ENCODE data around the gene MOB3B.

DNA sequence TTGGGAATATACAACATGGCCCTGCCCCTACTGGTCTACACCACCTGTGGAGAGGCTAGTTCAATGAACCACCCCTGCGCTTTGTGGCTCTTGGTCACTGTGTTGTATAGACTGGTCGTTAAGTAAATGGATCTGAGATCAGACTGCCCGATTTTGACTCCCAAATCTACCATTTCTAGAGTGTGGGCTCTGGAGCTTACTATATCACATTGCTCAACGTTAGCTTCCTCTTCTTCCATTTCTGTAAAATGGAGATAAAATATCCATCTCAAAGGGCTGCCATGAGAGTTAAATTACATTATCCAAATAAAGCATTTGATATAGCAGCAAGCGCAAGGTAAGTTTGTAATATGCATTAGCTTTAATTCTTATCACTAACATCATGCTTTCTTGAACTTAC is 58.2 kb downstream of the MOB3B start:
- TF ChIP-seq POLR2A (IDR thresholded peaks at IDR 0.05; ENCODE audit: insufficient read depth in 1 of 2, low read depth in 2 of 2, low read length in 2 of 2) (no peak), NPAS2 (CRISPR knock-in tag; IDR thresholded peaks at IDR 0.05; ENCODE audit: borderline replicate concordance) (no peak), TMF1 (CRISPR knock-in tag; IDR thresholded peaks at IDR 0.05; ENCODE audit: low read depth) (no peak), SP5 (CRISPR knock-in tag; IDR thresholded peaks at IDR 0.05; ENCODE audit: borderline replicate concordance, low read depth) (no peak), NCOA5 (CRISPR knock-in tag; IDR thresholded peaks at IDR 0.05) (no peak), KLF9 (CRISPR knock-in tag; IDR thresholded peaks at IDR 0.05; ENCODE audit: low read depth) (no peak), PHF20 (CRISPR knock-in tag; IDR thresholded peaks at IDR 0.05) (no peak)
- TF ChIP-seq, protein P1, sequence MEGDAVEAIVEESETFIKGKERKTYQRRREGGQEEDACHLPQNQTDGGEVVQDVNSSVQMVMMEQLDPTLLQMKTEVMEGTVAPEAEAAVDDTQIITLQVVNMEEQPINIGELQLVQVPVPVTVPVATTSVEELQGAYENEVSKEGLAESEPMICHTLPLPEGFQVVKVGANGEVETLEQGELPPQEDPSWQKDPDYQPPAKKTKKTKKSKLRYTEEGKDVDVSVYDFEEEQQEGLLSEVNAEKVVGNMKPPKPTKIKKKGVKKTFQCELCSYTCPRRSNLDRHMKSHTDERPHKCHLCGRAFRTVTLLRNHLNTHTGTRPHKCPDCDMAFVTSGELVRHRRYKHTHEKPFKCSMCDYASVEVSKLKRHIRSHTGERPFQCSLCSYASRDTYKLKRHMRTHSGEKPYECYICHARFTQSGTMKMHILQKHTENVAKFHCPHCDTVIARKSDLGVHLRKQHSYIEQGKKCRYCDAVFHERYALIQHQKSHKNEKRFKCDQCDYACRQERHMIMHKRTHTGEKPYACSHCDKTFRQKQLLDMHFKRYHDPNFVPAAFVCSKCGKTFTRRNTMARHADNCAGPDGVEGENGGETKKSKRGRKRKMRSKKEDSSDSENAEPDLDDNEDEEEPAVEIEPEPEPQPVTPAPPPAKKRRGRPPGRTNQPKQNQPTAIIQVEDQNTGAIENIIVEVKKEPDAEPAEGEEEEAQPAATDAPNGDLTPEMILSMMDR (CRISPR knock-in tag; IDR thresholded peaks at IDR 0.05) = no peak
- TF ChIP-seq, protein P2, sequence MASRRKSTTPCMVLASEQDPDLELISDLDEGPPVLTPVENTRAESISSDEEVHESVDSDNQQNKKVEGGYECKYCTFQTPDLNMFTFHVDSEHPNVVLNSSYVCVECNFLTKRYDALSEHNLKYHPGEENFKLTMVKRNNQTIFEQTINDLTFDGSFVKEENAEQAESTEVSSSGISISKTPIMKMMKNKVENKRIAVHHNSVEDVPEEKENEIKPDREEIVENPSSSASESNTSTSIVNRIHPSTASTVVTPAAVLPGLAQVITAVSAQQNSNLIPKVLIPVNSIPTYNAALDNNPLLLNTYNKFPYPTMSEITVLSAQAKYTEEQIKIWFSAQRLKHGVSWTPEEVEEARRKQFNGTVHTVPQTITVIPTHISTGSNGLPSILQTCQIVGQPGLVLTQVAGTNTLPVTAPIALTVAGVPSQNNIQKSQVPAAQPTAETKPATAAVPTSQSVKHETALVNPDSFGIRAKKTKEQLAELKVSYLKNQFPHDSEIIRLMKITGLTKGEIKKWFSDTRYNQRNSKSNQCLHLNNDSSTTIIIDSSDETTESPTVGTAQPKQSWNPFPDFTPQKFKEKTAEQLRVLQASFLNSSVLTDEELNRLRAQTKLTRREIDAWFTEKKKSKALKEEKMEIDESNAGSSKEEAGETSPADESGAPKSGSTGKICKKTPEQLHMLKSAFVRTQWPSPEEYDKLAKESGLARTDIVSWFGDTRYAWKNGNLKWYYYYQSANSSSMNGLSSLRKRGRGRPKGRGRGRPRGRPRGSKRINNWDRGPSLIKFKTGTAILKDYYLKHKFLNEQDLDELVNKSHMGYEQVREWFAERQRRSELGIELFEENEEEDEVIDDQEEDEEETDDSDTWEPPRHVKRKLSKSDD (CRISPR knock-in tag; IDR thresholded peaks at IDR 0.05; ENCODE audit: low read depth) = no peak
- TF ChIP-seq, protein P3, sequence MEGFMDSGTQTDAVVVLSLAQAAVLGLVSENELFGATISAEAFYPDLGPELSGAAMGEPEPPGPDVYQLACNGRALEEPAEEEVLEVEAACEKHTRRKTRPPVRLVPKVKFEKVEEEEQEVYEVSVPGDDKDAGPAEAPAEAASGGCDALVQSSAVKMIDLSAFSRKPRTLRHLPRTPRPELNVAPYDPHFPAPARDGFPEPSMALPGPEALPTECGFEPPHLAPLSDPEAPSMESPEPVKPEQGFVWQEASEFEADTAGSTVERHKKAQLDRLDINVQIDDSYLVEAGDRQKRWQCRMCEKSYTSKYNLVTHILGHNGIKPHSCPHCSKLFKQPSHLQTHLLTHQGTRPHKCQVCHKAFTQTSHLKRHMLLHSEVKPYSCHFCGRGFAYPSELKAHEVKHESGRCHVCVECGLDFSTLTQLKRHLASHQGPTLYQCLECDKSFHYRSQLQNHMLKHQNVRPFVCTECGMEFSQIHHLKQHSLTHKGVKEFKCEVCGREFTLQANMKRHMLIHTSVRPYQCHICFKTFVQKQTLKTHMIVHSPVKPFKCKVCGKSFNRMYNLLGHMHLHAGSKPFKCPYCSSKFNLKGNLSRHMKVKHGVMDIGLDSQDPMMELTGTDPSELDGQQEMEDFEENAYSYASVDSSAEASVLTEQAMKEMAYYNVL (CRISPR knock-in tag; IDR thresholded peaks at IDR 0.05; ENCODE audit: borderline replicate concordance) = no peak

Data from HepG2 (cell line).